OCI-LY7 (cell line): Measurements from ENCODE around the gene CLSTN2. TPM values are rescaled to one million over a fixed set of nuclear protein-coding genes. Genes with fewer than 3 reads are reported as not detected.

Source experiments
- BruUV-seq: library from RNA; stranded (reverse); fragments of 400-500 nt; replicated peaks from 2 replicates; lab custom pipeline; 2021; lab: Mats Ljungman, UMichigan
- CTCF ChIA-PET: fragments of 300-600 bp; sonication (Branson Sonifier 250); formaldehyde crosslinking; loops from one replicate; lab custom pipeline; 2022; ENCODE audit warnings: antibody characterized with exemption; ENCODE audit not compliant: unreplicated experiment; lab: Charles Lee
- POLR2A ChIA-PET: fragments of 300-600 bp; sonication (Branson Sonifier 250); formaldehyde crosslinking; loops from one replicate; lab custom pipeline; 2022; ENCODE audit warnings: antibody characterized with exemption; lab: Charles Lee
- DNase-seq: peaks from one replicate; pipeline ENCODE4 v3.0.0-alpha.2; 2015; ENCODE audit warnings: low spot score
- H2AFZ ChIP-seq: fragments of 200-600 bp; sonication (generic), shearing (Covaris generic); 2 replicates; pipeline ENCODE4 v1.6.1; 2014; ENCODE audit warnings: mild to moderate bottlenecking, antibody characterized with exemption, low read length, moderate library complexity
- H3K27ac ChIP-seq: fragments of 200-600 bp; sonication (generic); 2 replicates; pipeline ENCODE4 v1.5.1; 2014; ENCODE audit warnings: mixed run types, low read depth, mild to moderate bottlenecking, moderate library complexity, low read length, inconsistent platforms; ENCODE audit not compliant: poor library complexity, severe bottlenecking
- H3K36me3 ChIP-seq: fragments of 200-600 bp; sonication (generic); 2 replicates; pipeline ENCODE4 v1.6.1; 2014; ENCODE audit warnings: mild to moderate bottlenecking, antibody characterized with exemption, low read length, moderate library complexity, mixed read lengths; ENCODE audit not compliant: insufficient read depth
- H3K4me1 ChIP-seq: fragments of 200-600 bp; sonication (generic); 2 replicates; pipeline ENCODE4 v1.5.1; 2014; ENCODE audit warnings: mild to moderate bottlenecking, low read length; ENCODE audit not compliant: insufficient read depth, poor library complexity, severe bottlenecking
- H3K4me2 ChIP-seq: fragments of 200-600 bp; sonication (generic); 2 replicates; pipeline ENCODE4 v1.6.1; 2014; ENCODE audit warnings: mild to moderate bottlenecking, low read length
- H3K4me3 ChIP-seq: fragments of 200-600 bp; sonication (generic); 2 replicates; pipeline ENCODE4 v1.5.1; 2014; ENCODE audit warnings: mild to moderate bottlenecking, low read depth, low read length; ENCODE audit not compliant: poor library complexity, severe bottlenecking
- H3K79me2 ChIP-seq: fragments of 200-600 bp; sonication (generic); 2 replicates; pipeline ENCODE4 v1.6.1; 2016; ENCODE audit warnings: low read depth, mild to moderate bottlenecking, low read length, moderate library complexity, mixed read lengths; ENCODE audit not compliant: insufficient read depth
- H3K9me2 ChIP-seq: fragments of 200-600 bp; sonication (generic); 2 replicates; pipeline ENCODE4 v1.6.1; 2016; ENCODE audit warnings: mild to moderate bottlenecking, low read length, mixed read lengths; ENCODE audit not compliant: insufficient read depth
- H3K9me3 ChIP-seq: fragments of 200-600 bp; sonication (generic); 2 replicates; pipeline ENCODE4 v1.6.1; 2014; ENCODE audit warnings: mild to moderate bottlenecking, mixed run types, low read length, mixed read lengths
- H4K20me1 ChIP-seq: fragments of 200-600 bp; sonication (generic); 2 replicates; pipeline ENCODE4 v1.6.1; 2014; ENCODE audit warnings: mild to moderate bottlenecking, antibody characterized with exemption, low read length, moderate library complexity, mixed read lengths; ENCODE audit not compliant: insufficient read depth
- EZH2phosphoT487 ChIP-seq: fragments of 200-600 bp; sonication (generic); IDR thresholded peaks from 2 replicates; pipeline ENCODE4 v1.6.1; 2018; ENCODE audit warnings: low read depth, borderline replicate concordance, mild to moderate bottlenecking, mixed run types, antibody characterized with exemption, low read length, moderate library complexity, mixed read lengths
- intact Hi-C: fragments of 100-400 bp; cut with micrococcal nuclease; formaldehyde crosslinking; loops from one replicate; pipeline ENCODE4 v1.10.0; 2022; ENCODE audit not compliant: unreplicated experiment
- total RNA-seq, 2 experiments: library from RNA; depleted of rRNA in 1 of 2; stranded (reverse); fragments of >200 nt in 1 of 2; shearing (Covaris generic) in 1 of 2; gene quantifications; 2 replicates each; pipeline ENCODE4 v1.2.3, GENCODE V29; 2014 to 2022
- TF ChIP-seq, protein P1 (sequence below): fragments of 200-600 bp; sonication (generic); conservative IDR thresholded peaks from 2 replicates; pipeline ENCODE4 v1.5.1; 2014; ENCODE audit warnings: mild to moderate bottlenecking, antibody characterized with exemption, low read length, moderate library complexity, mixed read lengths

The CLSTN2 gene
- total RNA-seq, 2 experiments from 2014 or later = not detected

DNA sequence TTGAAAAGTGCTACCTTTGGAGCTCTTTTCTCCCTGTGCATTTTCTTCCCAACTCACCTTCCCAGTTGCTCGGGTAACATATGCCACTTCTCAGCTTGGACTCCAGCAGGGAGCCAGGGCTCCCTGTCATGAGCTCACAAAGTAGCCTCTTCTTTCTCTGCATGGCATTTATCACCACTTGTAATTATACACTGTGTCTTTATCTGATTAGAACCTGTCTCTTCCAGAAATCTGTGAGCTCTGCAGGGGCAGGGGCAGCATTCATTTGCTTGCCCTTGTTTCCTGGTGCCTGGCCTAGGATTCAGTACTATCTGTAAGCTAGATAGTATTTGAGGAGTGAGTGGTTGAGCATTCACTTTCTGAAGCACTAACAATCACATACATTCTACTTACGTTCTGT, 100.9 kb downstream of the CLSTN2 start:
- no peaks in the 10 kb centered on the region for H3K9me3 ChIP-seq
- intact Hi-C loops = no loop called here
- H3K4me2 ChIP-seq = no peak overlapping the region
- H3K4me1 ChIP-seq = no peaks in the 10 kb centered on the region
- no peak for DNase-seq
- CTCF ChIA-PET = no interaction called here
- TF ChIP-seq EZH2phosphoT487 = no peak
- POLR2A ChIA-PET = no interaction called here
- no peaks in the 10 kb centered on the region for H4K20me1 ChIP-seq
- no peaks in the 10 kb centered on the region for H3K36me3 ChIP-seq
- H3K79me2 ChIP-seq = no peaks in the 10 kb centered on the region
- H2AFZ ChIP-seq = no peak overlapping the region
- no peak overlapping the region for H3K4me3 ChIP-seq
- no TSS peak for BruUV-seq
- no peak overlapping the region for H3K27ac ChIP-seq
- no peaks in the 10 kb centered on the region for H3K9me2 ChIP-seq

DNA sequence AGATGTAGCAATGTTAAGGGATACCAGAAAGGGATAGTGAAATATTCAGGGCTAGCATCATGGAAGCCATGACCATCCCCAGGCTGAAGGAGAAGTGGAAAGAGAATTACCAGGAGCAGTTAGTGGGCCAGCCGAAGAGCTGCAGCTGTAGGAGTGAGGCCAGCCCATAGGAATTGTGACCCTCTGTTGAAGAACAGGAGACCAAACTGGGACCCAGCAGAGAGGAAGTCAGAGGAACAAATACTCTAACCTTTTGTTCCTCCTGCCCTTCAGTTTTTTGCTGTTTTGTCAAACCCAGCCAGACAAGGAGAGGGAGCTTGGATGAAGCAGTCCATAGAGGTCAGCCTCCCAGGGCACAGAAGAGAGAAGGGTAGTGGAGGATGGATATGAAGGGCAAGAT, 115.4 kb downstream of the CLSTN2 start:
- Histone ChIP-seq H3K4me1 (no peaks in the 10 kb centered on the region), H3K9me3 (no peaks in the 10 kb centered on the region), H3K79me2 (no peaks in the 10 kb centered on the region), H3K4me3 (no peak overlapping the region), H2AFZ (no peak overlapping the region), H4K20me1 (no peaks in the 10 kb centered on the region), H3K27ac (no peak overlapping the region), H3K9me2 (no peaks in the 10 kb centered on the region), H3K4me2 (no peak overlapping the region), H3K36me3 (no peaks in the 10 kb centered on the region)
- POLR2A ChIA-PET = no interaction called here
- TF ChIP-seq EZH2phosphoT487 = no peak
- TF ChIP-seq, protein P1, sequence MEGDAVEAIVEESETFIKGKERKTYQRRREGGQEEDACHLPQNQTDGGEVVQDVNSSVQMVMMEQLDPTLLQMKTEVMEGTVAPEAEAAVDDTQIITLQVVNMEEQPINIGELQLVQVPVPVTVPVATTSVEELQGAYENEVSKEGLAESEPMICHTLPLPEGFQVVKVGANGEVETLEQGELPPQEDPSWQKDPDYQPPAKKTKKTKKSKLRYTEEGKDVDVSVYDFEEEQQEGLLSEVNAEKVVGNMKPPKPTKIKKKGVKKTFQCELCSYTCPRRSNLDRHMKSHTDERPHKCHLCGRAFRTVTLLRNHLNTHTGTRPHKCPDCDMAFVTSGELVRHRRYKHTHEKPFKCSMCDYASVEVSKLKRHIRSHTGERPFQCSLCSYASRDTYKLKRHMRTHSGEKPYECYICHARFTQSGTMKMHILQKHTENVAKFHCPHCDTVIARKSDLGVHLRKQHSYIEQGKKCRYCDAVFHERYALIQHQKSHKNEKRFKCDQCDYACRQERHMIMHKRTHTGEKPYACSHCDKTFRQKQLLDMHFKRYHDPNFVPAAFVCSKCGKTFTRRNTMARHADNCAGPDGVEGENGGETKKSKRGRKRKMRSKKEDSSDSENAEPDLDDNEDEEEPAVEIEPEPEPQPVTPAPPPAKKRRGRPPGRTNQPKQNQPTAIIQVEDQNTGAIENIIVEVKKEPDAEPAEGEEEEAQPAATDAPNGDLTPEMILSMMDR = no peak
- CTCF ChIA-PET = no interaction called here
- intact Hi-C loops = no loop called here
- BruUV-seq = no TSS peak
- DNase-seq = no peak

DNA sequence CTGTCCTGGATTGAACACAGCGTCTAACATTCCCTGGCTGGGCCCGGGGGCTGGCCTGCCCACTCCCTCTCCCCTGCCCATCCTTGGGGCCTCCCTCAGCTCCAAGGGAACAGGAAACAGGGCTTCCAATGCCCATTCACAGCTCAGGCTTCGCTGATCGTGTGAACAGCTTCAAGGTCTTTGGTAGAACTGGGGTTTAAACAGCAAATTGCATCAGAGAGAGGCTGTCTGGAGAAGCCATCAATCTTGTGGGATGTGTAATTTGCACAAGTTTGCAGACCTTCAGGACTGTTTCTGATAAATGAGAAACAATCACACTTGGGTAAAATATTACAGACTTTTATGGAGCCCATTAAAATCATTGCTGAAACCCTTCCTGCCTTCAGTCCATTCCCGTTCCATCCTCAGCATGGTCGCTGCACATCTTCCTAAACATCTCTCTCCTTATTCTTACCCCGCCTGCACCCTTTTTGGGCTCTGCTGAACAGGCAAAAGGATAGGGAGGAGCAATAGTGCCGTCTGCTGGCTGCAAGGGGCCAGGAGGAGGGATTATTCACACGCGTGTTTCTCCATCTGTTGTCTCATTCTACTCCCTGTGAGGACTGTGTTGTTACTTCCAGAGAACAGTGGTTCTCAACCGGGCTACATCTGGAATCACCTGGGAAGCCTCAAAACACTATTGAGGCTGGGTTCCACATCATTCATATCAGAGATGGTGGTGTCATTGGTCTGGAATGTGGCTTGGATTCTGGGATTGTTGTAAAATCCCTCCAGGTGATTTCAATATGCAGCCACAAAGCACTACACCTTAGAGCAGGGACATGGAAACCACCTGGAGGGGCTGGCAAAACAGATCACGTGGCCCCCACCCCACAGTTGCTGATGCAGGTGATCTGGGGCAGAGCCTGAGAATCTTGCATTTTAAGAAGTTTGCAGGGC, 116.3 kb downstream of the CLSTN2 start:
- Histone ChIP-seq H3K9me2 (no peaks in the 10 kb centered on the region), H3K27ac (no peak overlapping the region), H3K9me3 (no peaks in the 10 kb centered on the region), H3K36me3 (no peaks in the 10 kb centered on the region), H4K20me1 (no peaks in the 10 kb centered on the region), H3K79me2 (no peaks in the 10 kb centered on the region), H3K4me3 (no peak overlapping the region), H3K4me1 (no peaks in the 10 kb centered on the region), H3K4me2 (no peak overlapping the region), H2AFZ (no peak overlapping the region)
- POLR2A ChIA-PET = interaction anchor here (0.7 kb wide), 1 partner anchor 94 kb away, joined by 3 read pairs; no protein-coding TSS in a partner anchor
- DNase-seq = no peak
- no peak for TF ChIP-seq EZH2phosphoT487
- TF ChIP-seq, protein P1 = 0 out of 2 replicates have a peak, but pooled peaks have one; percentile 33
- CTCF ChIA-PET = no interaction called here
- no TSS peak for BruUV-seq
- intact Hi-C loops = no loop called here
